GM12878 (cell line): ENCODE results near the gene PPM1A. TPM values are rescaled to one million over a fixed set of nuclear protein-coding genes. Genes with fewer than 3 reads are reported as not detected.

Source experiments
- RCOR1 ChIP-seq: conservative IDR thresholded peaks from 2 replicates; pipeline ENCODE4 v1.6.1; 2012; ENCODE audit warnings: low read depth, low read length, improper control_type of control experiment
- STAT1 ChIP-seq: fragments of 450-650 bp; conservative IDR thresholded peaks from 2 replicates; pipeline ENCODE4 v1.6.1; 2014; ENCODE audit warnings: antibody characterized with exemption, mild to moderate bottlenecking
- polyA plus RNA-seq, 11 experiments: library from polyadenylated mRNA; depleted of rRNA in 4 of 11; unstranded in 6 of 11; stranded (reverse) in 5 of 11; fragments of >200 nt; fragmentation: Nextera tagmentation in 4 of 11; fragmentation: Illumina TruSeq in 1 of 11; extraction: Ambion mirVana in 4 of 11; extraction: Trizol in 1 of 11; gene quantifications; 1 replicate in 1 of 11; 2 replicates in 10 of 11; pipeline versions ENCODE4 v1.2.1 to v1.2.3, GENCODE V29; 2011 to 2016; ENCODE audit warnings: inconsistent platforms in 2 of 11, missing spikeins in 2 of 11, low read depth in 1 of 11
- total RNA-seq, 4 experiments: library from RNA; depleted of rRNA in 3 of 4; stranded (reverse); fragments of >200 nt in 3 of 4; fragmentation: Illumina TruSeq in 1 of 4; extraction: Trizol in 1 of 4; gene quantifications; 2 replicates each; pipeline versions ENCODE4 v1.2.1 to v1.2.3, GENCODE V29; 2013 to 2021
- TF ChIP-seq, protein P1 (sequence below): IDR thresholded peaks from 2 replicates; pipeline ENCODE4 v1.6.1; 2012; ENCODE audit warnings: improper control_type of control experiment, low read depth, low read length; ENCODE audit not compliant: insufficient replicate concordance
- TF ChIP-seq, protein P2 (sequence below): IDR thresholded peaks from 2 replicates; pipeline ENCODE4 v1.6.1; 2011; ENCODE audit warnings: borderline replicate concordance, low read depth, mild to moderate bottlenecking, moderate library complexity, low read length; ENCODE audit not compliant: insufficient read depth, poor library complexity, severe bottlenecking

Gene PPM1A
- total and polyA plus RNA-seq, 10 of the 15 experiments (the other 5 are each of a cell fraction or from before 2014, with no cell fraction given) = 16.8 to 124 (median 47.0) TPM

DNA sequence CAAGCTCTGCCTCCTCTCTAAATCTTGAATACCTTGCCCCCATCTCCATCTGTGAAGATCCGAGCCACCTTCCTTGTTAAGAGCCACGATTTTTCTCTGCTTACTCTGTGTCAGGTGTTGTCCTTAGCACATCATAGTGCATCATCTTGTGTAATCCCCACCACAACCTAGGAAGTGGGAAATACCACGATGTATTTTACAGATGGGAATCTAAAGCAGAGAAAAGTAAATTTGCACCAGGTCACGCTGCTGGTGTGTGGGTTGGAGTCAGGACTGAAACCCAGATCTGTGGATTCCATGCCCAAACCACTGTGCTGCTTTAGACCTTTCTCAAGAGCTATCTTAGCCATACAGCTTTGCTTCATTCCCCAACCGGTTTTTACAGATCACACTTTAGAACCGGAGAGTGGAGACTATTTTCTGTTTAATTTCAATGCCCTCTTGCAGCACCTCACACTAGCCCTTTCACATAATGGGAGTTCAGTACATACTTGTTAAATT, 94.6 kb downstream of the PPM1A start (continued):
- TF ChIP-seq, protein P1, sequence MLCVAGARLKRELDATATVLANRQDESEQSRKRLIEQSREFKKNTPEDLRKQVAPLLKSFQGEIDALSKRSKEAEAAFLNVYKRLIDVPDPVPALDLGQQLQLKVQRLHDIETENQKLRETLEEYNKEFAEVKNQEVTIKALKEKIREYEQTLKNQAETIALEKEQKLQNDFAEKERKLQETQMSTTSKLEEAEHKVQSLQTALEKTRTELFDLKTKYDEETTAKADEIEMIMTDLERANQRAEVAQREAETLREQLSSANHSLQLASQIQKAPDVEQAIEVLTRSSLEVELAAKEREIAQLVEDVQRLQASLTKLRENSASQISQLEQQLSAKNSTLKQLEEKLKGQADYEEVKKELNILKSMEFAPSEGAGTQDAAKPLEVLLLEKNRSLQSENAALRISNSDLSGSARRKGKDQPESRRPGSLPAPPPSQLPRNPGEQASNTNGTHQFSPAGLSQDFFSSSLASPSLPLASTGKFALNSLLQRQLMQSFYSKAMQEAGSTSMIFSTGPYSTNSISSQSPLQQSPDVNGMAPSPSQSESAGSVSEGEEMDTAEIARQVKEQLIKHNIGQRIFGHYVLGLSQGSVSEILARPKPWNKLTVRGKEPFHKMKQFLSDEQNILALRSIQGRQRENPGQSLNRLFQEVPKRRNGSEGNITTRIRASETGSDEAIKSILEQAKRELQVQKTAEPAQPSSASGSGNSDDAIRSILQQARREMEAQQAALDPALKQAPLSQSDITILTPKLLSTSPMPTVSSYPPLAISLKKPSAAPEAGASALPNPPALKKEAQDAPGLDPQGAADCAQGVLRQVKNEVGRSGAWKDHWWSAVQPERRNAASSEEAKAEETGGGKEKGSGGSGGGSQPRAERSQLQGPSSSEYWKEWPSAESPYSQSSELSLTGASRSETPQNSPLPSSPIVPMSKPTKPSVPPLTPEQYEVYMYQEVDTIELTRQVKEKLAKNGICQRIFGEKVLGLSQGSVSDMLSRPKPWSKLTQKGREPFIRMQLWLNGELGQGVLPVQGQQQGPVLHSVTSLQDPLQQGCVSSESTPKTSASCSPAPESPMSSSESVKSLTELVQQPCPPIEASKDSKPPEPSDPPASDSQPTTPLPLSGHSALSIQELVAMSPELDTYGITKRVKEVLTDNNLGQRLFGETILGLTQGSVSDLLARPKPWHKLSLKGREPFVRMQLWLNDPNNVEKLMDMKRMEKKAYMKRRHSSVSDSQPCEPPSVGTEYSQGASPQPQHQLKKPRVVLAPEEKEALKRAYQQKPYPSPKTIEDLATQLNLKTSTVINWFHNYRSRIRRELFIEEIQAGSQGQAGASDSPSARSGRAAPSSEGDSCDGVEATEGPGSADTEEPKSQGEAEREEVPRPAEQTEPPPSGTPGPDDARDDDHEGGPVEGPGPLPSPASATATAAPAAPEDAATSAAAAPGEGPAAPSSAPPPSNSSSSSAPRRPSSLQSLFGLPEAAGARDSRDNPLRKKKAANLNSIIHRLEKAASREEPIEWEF = no peak
- TF ChIP-seq, protein P2, sequence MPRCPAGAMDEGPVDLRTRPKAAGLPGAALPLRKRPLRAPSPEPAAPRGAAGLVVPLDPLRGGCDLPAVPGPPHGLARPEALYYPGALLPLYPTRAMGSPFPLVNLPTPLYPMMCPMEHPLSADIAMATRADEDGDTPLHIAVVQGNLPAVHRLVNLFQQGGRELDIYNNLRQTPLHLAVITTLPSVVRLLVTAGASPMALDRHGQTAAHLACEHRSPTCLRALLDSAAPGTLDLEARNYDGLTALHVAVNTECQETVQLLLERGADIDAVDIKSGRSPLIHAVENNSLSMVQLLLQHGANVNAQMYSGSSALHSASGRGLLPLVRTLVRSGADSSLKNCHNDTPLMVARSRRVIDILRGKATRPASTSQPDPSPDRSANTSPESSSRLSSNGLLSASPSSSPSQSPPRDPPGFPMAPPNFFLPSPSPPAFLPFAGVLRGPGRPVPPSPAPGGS = no peak
- TF ChIP-seq STAT1 (no peak), RCOR1 (no peak)
